IPS-18c (cell line): Measurements from ENCODE around the gene PPP3CA.

Source experiments
- H3K4me3 ChIP-seq: 2 replicates; pipeline ENCODE4 v1.7.0; 2013; ENCODE audit warnings: low read depth, mild to moderate bottlenecking, low read length, moderate library complexity; ENCODE audit not compliant: insufficient read depth
- H3K9me3 ChIP-seq: one replicate; pipeline ENCODE4 v1.6.1; 2013; ENCODE audit warnings: mild to moderate bottlenecking, low read length, moderate library complexity; ENCODE audit not compliant: control insufficient read depth, insufficient read depth

PPP3CA gene

GRCh38 chr4:101347267-101347556 lies at the start of gene PPP3CA:
PPP3CA (minus strand) TSS chr4:101347526.
- H3K4me3 ChIP-seq: peak within 1 kb of the TSS; percentile 93
- H3K9me3 ChIP-seq: no peaks in the 10 kb centered on the region

GRCh38 chr4:101393256-101393655 lies 45.9 kb upstream of the PPP3CA start:
- Histone ChIP-seq H3K4me3 (no peak overlapping the region), H3K9me3 (no peaks in the 10 kb centered on the region)

GRCh38 chr4:101370663-101371210 lies 23.4 kb upstream of the PPP3CA start:
- no peak overlapping the region for H3K4me3 ChIP-seq
- H3K9me3 ChIP-seq: no peaks in the 10 kb centered on the region

- Histone ChIP-seq H3K9me3 (no peaks in the 10 kb centered on the region), H3K4me3 (no peak overlapping the region)
These were observed 19.9 kb upstream of the PPP3CA start for GRCh38 chr4:101367201-101367600.

GRCh38 chr4:101366331-101366730 lies 19.0 kb upstream of the PPP3CA start:
- no peaks in the 10 kb centered on the region for H3K9me3 ChIP-seq
- no peak overlapping the region for H3K4me3 ChIP-seq

DNA sequence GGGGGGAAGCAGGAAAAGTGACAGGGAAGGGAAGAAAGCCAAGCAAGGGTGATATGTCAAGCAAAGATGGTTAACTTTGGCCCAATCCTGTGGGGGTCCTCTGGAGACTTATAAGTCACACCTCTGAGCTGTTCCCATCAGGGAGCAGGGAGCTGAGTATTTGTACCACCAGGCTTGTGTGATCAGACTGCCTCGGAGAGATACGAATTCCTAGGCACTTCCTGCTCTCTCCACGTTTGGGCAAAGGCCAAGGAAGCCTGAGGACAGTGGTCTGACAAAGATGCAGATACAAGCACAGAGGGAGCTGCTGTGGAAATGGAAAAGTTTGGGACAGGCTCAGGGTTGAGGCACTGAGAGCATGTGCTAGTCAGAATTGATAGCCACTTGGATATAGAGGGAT lies 10.4 kb upstream of the PPP3CA start:
- Histone ChIP-seq H3K9me3 (no peaks in the 10 kb centered on the region), H3K4me3 (no peak overlapping the region)

DNA sequence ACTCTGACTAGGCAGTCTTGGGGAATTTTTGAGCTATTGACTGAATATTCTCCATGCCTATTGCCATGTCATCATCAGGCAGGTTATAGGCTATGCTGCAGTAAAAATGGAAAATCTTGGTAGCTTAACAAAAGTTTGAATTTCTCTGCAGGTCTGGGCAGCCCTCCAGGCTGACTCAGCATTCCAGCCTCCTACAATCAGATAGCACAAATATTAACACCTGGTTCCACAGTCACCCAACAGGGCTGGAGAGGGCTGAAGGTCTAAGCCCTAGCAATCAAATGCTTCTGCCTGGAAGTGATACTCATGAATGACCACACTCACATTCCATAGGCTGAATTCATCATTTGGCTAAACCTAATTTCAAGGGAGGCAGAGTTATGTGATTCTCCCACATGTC lies 9.6 kb upstream of the PPP3CA start:
- H3K4me3 ChIP-seq: no peak overlapping the region
- no peaks in the 10 kb centered on the region for H3K9me3 ChIP-seq

DNA sequence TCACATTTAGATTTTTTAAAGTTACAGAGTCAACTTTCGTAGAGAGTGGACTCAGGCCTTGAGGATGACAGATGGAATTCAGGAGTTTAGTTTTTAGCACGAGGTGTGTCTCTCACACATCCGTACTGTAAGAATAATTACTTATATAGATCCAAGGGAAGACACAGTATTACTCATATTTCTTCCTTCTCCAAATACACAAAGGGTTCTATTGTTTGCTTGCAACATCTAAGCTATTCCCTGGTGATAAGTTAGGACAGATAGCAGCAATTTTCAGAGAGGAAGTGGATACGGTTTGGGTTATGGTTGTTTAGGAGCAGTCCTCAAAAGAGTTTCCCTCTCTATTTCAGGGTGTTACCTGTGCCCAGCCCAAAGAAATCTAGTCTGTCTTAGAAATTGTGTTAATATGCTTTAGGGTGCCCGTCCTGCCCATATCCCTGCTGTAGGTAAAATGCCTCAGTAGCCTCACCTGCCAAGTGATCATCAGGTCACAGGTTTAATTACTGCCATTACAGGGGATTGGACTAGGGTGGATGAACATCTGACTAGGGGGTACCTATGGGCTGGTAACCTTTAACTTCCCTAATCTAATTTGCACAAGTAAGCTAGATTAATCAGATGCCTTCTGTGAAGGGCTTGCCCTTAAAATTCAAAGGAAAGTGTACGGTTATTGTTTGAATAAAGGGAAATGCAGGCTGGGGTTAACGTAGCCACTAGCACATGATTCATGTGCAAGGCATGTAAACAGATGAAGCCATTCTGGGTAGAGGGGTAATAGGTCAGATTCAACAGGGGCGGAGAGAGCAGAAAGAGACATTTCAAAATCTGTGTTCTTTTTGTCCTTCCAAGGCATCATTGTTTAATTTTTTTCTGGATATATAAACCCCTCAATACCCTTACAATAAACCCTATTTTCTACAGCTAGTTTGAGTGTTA lies 8.7 kb upstream of the PPP3CA start:
- Histone ChIP-seq H3K4me3 (no peak overlapping the region), H3K9me3 (no peaks in the 10 kb centered on the region)

DNA sequence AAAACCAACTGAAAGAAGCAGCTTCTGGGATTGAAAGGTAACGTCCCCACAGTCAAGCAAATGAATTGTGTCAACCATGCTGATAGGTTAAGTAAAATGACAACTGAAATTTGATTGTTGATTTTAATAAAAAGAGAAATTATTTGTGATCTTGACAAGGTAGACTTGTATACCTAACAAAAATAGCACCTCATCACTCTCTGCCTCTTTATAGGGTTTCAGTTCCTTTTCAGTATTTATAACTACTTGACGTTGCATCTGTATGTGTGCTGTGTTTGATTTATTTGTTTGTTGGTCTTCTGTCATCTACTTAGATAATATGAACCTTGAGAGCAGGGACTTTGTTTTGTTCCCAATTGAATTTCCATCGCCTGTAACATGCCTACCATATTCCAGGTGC lies 7.9 kb upstream of the PPP3CA start:
- Histone ChIP-seq H3K4me3 (no peak overlapping the region), H3K9me3 (no peaks in the 10 kb centered on the region)

GRCh38 chr4:101349801-101350064 lies 2.4 kb upstream of the PPP3CA start:
- Histone ChIP-seq H3K4me3 (no peak overlapping the region), H3K9me3 (no peaks in the 10 kb centered on the region)

DNA sequence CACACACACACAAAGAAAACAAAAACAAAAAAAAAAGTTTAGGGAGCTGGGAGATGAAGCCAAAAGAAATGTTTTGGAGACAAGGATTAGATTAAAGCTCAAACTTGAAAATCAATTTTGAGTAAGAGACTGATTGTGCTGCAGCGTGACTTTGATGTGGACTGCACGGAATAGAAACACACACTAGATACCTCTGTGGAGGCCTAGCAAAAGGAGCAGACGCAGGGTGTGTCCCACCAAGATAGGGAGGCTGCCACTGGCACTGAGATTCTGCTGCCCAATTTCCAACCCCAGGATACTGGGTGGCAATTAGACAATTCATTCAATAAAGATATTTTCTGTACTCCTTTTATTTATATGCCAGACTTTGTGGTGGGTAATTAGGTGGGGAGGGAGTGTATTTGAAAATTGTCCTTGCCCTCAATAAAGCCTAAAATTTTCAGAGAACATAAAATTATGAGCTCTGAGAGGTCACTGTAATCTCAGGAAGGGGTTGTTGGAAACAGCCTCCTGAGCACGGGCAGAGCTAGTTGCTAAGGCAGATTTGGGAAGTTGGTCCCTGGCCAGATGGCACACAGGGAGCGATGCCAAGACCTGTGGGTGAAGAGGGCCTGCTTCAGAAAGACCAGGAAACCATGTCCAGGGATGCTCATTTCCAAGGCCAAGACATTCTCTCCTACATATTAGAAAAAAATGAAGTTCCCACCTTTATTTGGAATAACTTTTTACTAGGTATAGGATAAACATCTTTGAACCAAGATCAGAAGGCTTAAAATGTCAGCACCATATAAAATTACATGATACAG lies 1.9 kb upstream of the PPP3CA start:
- H3K9me3 ChIP-seq: no peaks in the 10 kb centered on the region
- H3K4me3 ChIP-seq: no peak overlapping the region; the same call in 1 of the 2 replicates

DNA sequence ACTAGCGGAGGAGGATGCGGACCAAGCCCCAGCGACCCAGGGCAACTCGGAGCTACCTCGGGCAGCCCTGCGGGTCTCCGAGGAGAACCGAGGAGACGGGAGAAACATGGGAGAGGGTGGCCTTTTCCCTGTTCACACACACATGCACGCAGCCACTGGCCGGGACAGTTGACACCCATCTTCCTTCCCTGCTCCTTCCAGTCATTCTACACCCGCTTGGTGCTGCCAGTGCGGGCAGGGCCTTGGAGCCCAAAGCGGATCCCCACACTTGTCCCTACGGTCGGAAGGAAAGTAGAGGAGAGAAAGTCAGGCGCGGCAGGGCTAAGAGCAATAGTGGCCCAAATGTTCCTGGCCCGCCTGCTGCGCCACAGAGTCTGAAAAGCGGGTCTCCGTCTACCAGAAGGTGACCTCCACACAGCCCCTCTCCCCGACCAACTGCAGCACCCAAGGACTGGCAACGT lies 1.1 kb upstream of the PPP3CA start:
- Histone ChIP-seq H3K9me3 (no peaks in the 10 kb centered on the region), H3K4me3 (peak overlapping the region; percentile 82)

DNA sequence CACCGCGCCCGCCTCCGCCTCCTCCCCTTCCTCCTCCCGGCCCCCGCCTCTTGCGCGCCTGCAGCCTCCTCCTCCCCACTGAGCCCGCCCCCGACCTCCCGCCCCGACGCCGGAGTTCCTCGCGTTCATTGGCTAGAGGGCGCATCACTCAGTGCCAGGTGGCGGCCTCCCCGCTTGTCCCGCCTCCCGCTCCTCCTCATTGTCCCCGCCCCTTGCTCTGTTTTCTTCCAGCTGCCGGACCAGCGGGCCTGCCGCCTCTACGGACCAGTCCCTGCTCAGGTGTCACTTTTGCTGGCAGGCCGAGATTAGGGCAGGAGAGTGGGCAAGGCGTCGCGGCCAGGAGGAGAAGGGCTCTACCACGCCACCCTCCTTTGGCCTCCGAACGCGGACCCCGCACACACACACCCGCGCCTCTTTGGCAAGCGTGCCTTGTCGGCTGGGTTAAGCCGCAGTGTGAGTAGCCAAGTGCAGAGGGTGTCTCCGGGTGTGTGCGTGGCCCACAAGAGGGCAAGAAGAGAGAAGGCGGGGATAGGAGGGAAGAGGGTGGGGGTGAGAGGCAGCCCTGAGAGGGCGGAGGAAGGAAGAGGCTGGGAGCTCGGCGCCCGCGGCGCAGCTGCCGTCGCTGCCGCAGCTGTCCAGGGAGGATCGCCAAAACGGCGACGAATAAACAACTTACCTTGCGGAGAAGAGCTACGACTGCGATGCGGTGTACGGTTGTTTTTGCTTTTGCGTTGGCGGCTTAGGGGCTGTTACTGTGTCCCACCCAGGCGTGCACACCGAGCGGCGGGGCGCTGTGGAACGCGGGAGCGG lies 436 bp upstream of the PPP3CA start:
- no peaks in the 10 kb centered on the region for H3K9me3 ChIP-seq
- H3K4me3 ChIP-seq: peak overlapping the region; percentile 93

DNA sequence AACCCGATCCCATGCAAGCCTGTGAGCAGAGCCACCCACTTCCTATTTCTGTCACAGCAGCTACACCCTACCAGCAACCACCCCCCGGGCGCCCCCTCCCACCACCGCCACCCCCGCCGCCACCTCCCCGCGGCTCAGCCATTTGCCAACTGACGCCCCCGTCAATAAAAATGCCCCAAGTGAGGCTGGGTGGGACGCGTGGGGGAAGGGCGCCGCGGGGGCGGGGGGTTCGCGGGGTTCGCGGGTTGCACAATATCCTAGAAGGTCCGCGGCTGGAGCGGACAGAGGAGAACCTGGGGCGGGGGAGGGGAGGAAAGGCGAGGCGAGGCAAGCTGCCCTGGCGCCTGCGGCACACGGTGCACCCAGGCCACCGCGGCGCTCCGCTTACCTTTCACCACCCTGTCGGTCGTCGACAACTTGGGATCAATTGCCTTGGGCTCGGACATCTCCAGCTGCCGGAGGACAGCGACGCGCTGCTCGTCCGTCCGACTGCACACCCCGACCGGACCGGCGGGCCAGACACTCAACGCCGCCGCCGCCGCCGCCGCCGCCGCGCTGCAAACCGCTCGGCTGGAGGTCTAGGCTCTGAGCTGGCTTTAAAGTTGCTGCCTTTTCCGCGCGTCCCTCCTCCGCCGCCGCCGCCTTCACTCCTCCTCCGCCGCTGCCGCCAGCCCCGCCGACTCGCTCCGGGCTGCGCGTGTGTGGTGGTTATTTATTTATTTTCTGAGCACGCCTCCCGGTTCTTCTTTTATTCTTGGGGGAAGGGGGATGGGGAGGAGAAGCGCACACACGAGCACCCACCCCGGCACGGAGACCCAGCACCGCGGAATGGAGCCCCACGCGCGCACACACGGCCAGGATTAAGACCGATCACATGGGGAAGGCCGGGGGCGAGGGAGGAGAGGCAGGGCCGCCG lies 717 bp downstream of the PPP3CA start:
- peak overlapping the region; percentile 93 for H3K4me3 ChIP-seq
- H3K9me3 ChIP-seq: no peaks in the 10 kb centered on the region

- Histone ChIP-seq H3K4me3 (peak overlapping the region; percentile 63), H3K9me3 (no peaks in the 10 kb centered on the region)
These were observed 1.6 kb downstream of the PPP3CA start for GRCh38 chr4:101345596-101346350.

GRCh38 chr4:101345271-101345595 lies 2.1 kb downstream of the PPP3CA start:
- Histone ChIP-seq H3K4me3 (peak overlapping the region; percentile 63), H3K9me3 (no peaks in the 10 kb centered on the region)
